ENCODE data around the gene NKD1. TPM values are rescaled to one million over a fixed set of nuclear protein-coding genes. Genes with fewer than 3 reads are reported as not detected.

NKD1 gene
- total and polyA plus RNA-seq, 2 of the 8 experiments (the other 6 are each of a cell fraction or from before 2014, with no cell fraction given): 0.70 to 4.5 TPM

DNA sequence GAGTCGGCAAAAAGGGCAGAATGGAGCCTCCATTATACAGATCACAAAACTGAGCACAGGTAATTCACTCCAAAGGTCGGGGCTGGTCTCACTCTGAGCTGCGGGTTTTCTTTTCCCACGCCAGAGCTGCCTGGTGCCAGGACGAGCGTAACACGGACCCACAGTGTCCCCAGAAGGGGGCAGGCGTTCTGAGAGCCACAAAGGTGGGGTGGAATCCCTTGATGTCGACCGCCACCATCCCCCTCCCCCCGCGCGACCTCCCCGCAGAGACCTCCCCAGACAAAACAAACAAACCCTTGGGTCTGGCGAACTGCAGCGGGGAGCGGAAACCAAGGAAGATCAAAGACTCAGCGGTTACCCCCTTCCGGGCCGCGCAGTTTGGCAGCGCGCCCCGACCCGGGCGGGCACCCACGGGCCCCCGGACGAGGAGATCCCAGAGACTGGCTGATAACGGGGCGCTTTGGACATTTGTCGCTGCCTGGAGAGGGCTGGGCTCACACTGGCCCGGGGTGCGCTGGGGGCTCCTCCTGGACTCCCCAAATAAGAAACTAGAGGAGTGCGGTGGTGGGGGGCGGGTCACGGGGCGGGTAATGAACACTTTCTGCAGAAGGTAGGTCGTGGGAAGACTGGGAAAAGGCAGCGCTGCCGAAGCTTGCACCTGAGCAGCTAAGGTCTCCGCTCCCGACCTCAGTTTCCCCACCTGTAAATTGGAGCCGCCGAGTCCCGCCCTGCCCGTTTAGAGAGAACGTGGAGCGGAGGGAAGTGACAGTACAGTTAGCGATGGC lies 664 bp upstream of the NKD1 start:
- no peaks in the 10 kb centered on the region for H3K79me1 ChIP-seq (ENCODE audit: low read depth, low read length)
- no peak overlapping the region for H2AK5ac ChIP-seq (ENCODE audit: low read depth, low read length)
- H3K4me2 ChIP-seq (ENCODE audit: insufficient read depth in 1 of 2, low read depth in 2 of 2, low read length in 2 of 2): peak overlapping the region; percentile 62 to 80
- no peak overlapping the region for H3K23ac ChIP-seq (ENCODE audit: insufficient read length)
- no peaks in the 10 kb centered on the region for H4K20me1 ChIP-seq (replicated peaks in 1 of 2; ENCODE audit: control insufficient read depth in 1 of 2, insufficient read depth in 2 of 2, low read length in 2 of 2)
- no peak overlapping the region for H3K18ac ChIP-seq (ENCODE audit: extremely low read depth, low read length)
- no peak overlapping the region for H4K5ac ChIP-seq (ENCODE audit: insufficient read length, low read depth, low read length)
- H3K36me3 ChIP-seq (ENCODE audit: control insufficient read depth in 2 of 4, insufficient read depth in 4 of 4, low read length in 3 of 4): no peaks in the 10 kb centered on the region
- no peaks in the 10 kb centered on the region for H3K9me3 ChIP-seq (ENCODE audit: insufficient read depth in 2 of 2, low read depth in 1 of 2, low read length in 1 of 2)
- CTCF ChIA-PET (ENCODE audit: partially characterized antibody): interaction anchor here (1.1 to 1.7 kb wide), 2 partner anchors 46 to 76 kb away, joined by 3 to 9 read pairs; no protein-coding TSS in a partner anchor
- WGBS, 2 experiments (ENCODE audit: extremely low coverage in 1 of 2, insufficient coverage in 1 of 2, insufficient read length in 1 of 2, insufficient replicate concordance in 2 of 2, low coverage in 1 of 2, low lambda C conversion rate in 2 of 2, missing lambda C conversion rate in 1 of 2): 6% methylated on average over 39 of the region's 50 CpGs; no CpG with 5 or more reads in 1 of the 2 experiments
- no peak for FAIRE-seq
- no peaks in the 10 kb centered on the region for H3K79me2 ChIP-seq (ENCODE audit: control insufficient read depth in 1 of 2, insufficient read depth in 2 of 2, low read length in 2 of 2)
- H3K56ac ChIP-seq (replicated peaks; ENCODE audit: insufficient read length, low read depth, low read length): no peak overlapping the region
- H3K14ac ChIP-seq (ENCODE audit: insufficient read length): no peak overlapping the region
- no peak overlapping the region for H2BK15ac ChIP-seq (ENCODE audit: low read length)
- POLR2A ChIA-PET (ENCODE audit: partially characterized antibody): no interaction called here
- H2BK120ac ChIP-seq (replicated peaks; ENCODE audit: low read depth, low read length): no peak overlapping the region
- H3K4me3 ChIP-seq (ENCODE audit: extremely low read depth in 1 of 4, insufficient read depth in 2 of 4, low read depth in 3 of 4, low read length in 4 of 4): peak overlapping the region; percentile 29 to 83 (median 51); a peak in 7 of 8 replicates
- H4K8ac ChIP-seq (ENCODE audit: extremely low read depth, insufficient read depth, low read length): no peak overlapping the region
- H4K91ac ChIP-seq (replicated peaks; ENCODE audit: insufficient read length, low read length): no peak overlapping the region
- H3K27ac ChIP-seq (ENCODE audit: low read depth, low read length): no peak overlapping the region
- no peak overlapping the region for H2BK5ac ChIP-seq (ENCODE audit: low read depth, low read length)
- H3K4me1 ChIP-seq (replicated peaks in 1 of 4; ENCODE audit: control insufficient read depth in 3 of 4, insufficient read depth in 4 of 4, low read length in 3 of 4): peaks cover 0 to 2% (median 1%) of the 10 kb centered on the region in 4 experiments; a peak in 1 of 7 replicates
- no peak overlapping the region for H2AFZ ChIP-seq (ENCODE audit: low read length)
- peaks cover 13% of the 10 kb centered on the region; the same call in 1 of the 2 replicates for H3K23me2 ChIP-seq (ENCODE audit: low read depth, low read length)
- no peak overlapping the region for H3K9ac ChIP-seq (replicated peaks in 1 of 4; ENCODE audit: extremely low read depth in 1 of 4, low read depth in 3 of 4, low read length in 3 of 4)
- DNase-seq (ENCODE audit: low read depth in 1 of 2, low spot score in 2 of 2): peak in 1 of 2 experiments; percentile 66
- peaks cover 12 to 36% (median 29%) of the 10 kb centered on the region in 4 experiments for H3K27me3 ChIP-seq (replicated peaks in 1 of 4; ENCODE audit: control insufficient read depth in 3 of 4, extremely low read depth in 1 of 4, insufficient read depth in 3 of 4, low read length in 3 of 4)
- H3K4ac ChIP-seq (replicated peaks; ENCODE audit: insufficient read length, low read depth, low read length): no peak overlapping the region
- no peak overlapping the region for H2BK12ac ChIP-seq (ENCODE audit: low read depth, low read length)
- H2BK20ac ChIP-seq (ENCODE audit: low read length): no peak overlapping the region
- TF ChIP-seq POLR2AphosphoS5 (IDR thresholded peaks at IDR 0.05; ENCODE audit: low read depth, low read length) (no peak), HDAC2 (IDR thresholded peaks at IDR 0.05; ENCODE audit: borderline replicate concordance in 1 of 2, low read depth in 2 of 2, low read length in 2 of 2) (peak in 1 of 2 experiments; percentile 34; a peak in 1 of 4 replicates), KDM1A (IDR thresholded peaks at IDR 0.05; ENCODE audit: borderline replicate concordance, low read length) (peak; percentile 93), CBX8 (IDR thresholded peaks at IDR 0.05; ENCODE audit: borderline replicate concordance, low read depth, low read length) (no peak), CTCF (IDR thresholded peaks at IDR 0.05; ENCODE audit: control extremely low read depth in 1 of 3, insufficient read depth in 1 of 3, low read depth in 1 of 3, low read length in 3 of 3) (peak in 2 of 3 experiments; percentile 2 to 40; a peak in 2 of 4 replicates), FOSL1 (IDR thresholded peaks at IDR 0.05; ENCODE audit: insufficient read depth, low read depth, low read length) (no peak)
- TF ChIP-seq, protein P1, sequence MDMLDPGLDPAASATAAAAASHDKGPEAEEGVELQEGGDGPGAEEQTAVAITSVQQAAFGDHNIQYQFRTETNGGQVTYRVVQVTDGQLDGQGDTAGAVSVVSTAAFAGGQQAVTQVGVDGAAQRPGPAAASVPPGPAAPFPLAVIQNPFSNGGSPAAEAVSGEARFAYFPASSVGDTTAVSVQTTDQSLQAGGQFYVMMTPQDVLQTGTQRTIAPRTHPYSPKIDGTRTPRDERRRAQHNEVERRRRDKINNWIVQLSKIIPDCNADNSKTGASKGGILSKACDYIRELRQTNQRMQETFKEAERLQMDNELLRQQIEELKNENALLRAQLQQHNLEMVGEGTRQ (IDR thresholded peaks at IDR 0.05; ENCODE audit: low read length): no peak

Measured in H1 (cell line).